Lower lobe of right lung (tissue), 2 donors: ENCODE results near the gene FBXW11. TPM values are rescaled to one million over a fixed set of nuclear protein-coding genes. Genes with fewer than 3 reads are reported as not detected.
"Not testable (repeated sequence)": the region's sequence is repeated elsewhere in the genome, so short reads cannot be mapped to it uniquely, and the experiment has no call there.

Source experiments
- ATAC-seq, 2 donors: fragments of 200-7000 bp; cut with Tn5 transposase; one replicate each; pipeline ENCODE4 v1.9.1; 2020 to 2022; ENCODE audit warnings: mild to moderate bottlenecking in 2 of 2, moderate library complexity in 2 of 2
- DNase-seq: peaks from one replicate; pipeline ENCODE4 v3.0.0-alpha.2; 2020
- H3K27ac ChIP-seq: fragments of 200-600 bp; one replicate; pipeline ENCODE4 v1.8.0; 2022
- H3K27me3 ChIP-seq: fragments of 200-600 bp; one replicate; pipeline ENCODE4 v1.8.0; 2022; ENCODE audit warnings: low read depth
- H3K36me3 ChIP-seq: fragments of 200-600 bp; one replicate; pipeline ENCODE4 v1.8.0; 2022; ENCODE audit warnings: mild to moderate bottlenecking
- H3K4me1 ChIP-seq: fragments of 200-600 bp; one replicate; pipeline ENCODE4 v1.8.0; 2022
- H3K4me3 ChIP-seq: fragments of 200-600 bp; one replicate; pipeline ENCODE4 v1.8.0; 2022; ENCODE audit warnings: mild to moderate bottlenecking
- H3K9me3 ChIP-seq: fragments of 200-600 bp; one replicate; pipeline ENCODE4 v1.8.0; 2022
- CTCF ChIP-seq: fragments of 200-600 bp; IDR thresholded peaks from one replicate; pipeline ENCODE4 v1.8.0; 2022; ENCODE audit warnings: antibody characterized with exemption, mild to moderate bottlenecking
- intact Hi-C: fragments of 100-400 bp; cut with DNase I; formaldehyde crosslinking; loops from one replicate; pipeline ENCODE4 v1.11.0; 2022
- total RNA-seq: library from RNA; stranded (reverse); fragmentation: NEBNext Ultra II Directional; extraction: Animal tissue kit (Norgen Biotek cat#: 25700); gene quantifications from one replicate; pipeline ENCODE4 v1.2.1, GENCODE V29; 2021
- donor health status: DM: no; HTN: yes; CAD: no; lungs with severe emphysema.

Gene FBXW11
- total RNA-seq, 1 donor from 2014 or later, result 52.8 TPM

- ATAC-seq, result no peak
- TF ChIP-seq CTCF, result no peak
- intact Hi-C loops, result no loop called here
- no peaks in the 10 kb centered on the region for H3K36me3 ChIP-seq
- no peak overlapping the region for H3K4me3 ChIP-seq
- no peaks in the 10 kb centered on the region for H3K27me3 ChIP-seq
- no peak for DNase-seq
- H3K9me3 ChIP-seq, result no peaks in the 10 kb centered on the region
- peaks cover 3% of the 10 kb centered on the region for H3K4me1 ChIP-seq
- H3K27ac ChIP-seq, result no peak overlapping the region
These were observed 28.6 kb upstream of the FBXW11 start for GRCh38 chr5:172035049-172035448.

- Histone ChIP-seq H3K9me3 (no peaks in the 10 kb centered on the region), H3K27me3 (no peaks in the 10 kb centered on the region), H3K36me3 (no peaks in the 10 kb centered on the region), H3K4me1 (no peaks in the 10 kb centered on the region), H3K4me3 (no peak overlapping the region), H3K27ac (no peak overlapping the region)
- ATAC-seq (no peak), DNase-seq (no peak)
- intact Hi-C loops, result no loop called here
- no peak for TF ChIP-seq CTCF
These were observed 25.5 kb upstream of the FBXW11 start for GRCh38 chr5:172031894-172032461.

- no peak for TF ChIP-seq CTCF
- Histone ChIP-seq H3K9me3 (no peaks in the 10 kb centered on the region), H3K4me1 (no peaks in the 10 kb centered on the region), H3K4me3 (no peak overlapping the region), H3K27me3 (no peaks in the 10 kb centered on the region), H3K36me3 (no peaks in the 10 kb centered on the region), H3K27ac (no peak overlapping the region)
- DNase-seq (no peak), ATAC-seq (no peak)
- intact Hi-C loops, result no loop called here
These were observed 23.4 kb upstream of the FBXW11 start for GRCh38 chr5:172029876-172030275.

GRCh38 chr5:172028167-172028566 is 21.7 kb upstream of the FBXW11 start:
- Histone ChIP-seq H3K27me3 (no peaks in the 10 kb centered on the region), H3K9me3 (no peaks in the 10 kb centered on the region), H3K4me1 (no peaks in the 10 kb centered on the region), H3K4me3 (no peak overlapping the region), H3K27ac (no peak overlapping the region), H3K36me3 (no peaks in the 10 kb centered on the region)
- DNase-seq (no peak), ATAC-seq (no peak)
- TF ChIP-seq CTCF, result no peak
- intact Hi-C loops, result no loop called here

- H3K27me3 ChIP-seq, H3K9me3 ChIP-seq, intact Hi-C loops, DNase-seq, H3K36me3 ChIP-seq, ATAC-seq, H3K27ac ChIP-seq, H3K4me1 ChIP-seq, H3K4me3 ChIP-seq: not testable (repeated sequence)
These were observed 13.8 kb upstream of the FBXW11 start for GRCh38 chr5:172020110-172020786.

- H3K4me3 ChIP-seq, result no peak overlapping the region
These were observed 8.9 kb upstream of the FBXW11 start for GRCh38 chr5:172015346-172015745.

More at GRCh38 chr5:172015346-172015745, 8.9 kb upstream of the FBXW11 start:
- no peaks in the 10 kb centered on the region for H3K9me3 ChIP-seq
- H3K4me1 ChIP-seq, result no peaks in the 10 kb centered on the region
- no peak for ATAC-seq
- no peak for TF ChIP-seq CTCF
- no peak for DNase-seq
- H3K36me3 ChIP-seq, result no peaks in the 10 kb centered on the region
- intact Hi-C loops, result no loop called here
- no peak overlapping the region for H3K27ac ChIP-seq
- H3K27me3 ChIP-seq, result no peaks in the 10 kb centered on the region
